ENCODE data around the gene COX18. TPM values are rescaled to one million over a fixed set of nuclear protein-coding genes. Genes with fewer than 3 reads are reported as not detected.

COX18 gene
- total and polyA plus RNA-seq, 2 experiments from 2014 or later = 5.4 to 28.9 TPM

DNA sequence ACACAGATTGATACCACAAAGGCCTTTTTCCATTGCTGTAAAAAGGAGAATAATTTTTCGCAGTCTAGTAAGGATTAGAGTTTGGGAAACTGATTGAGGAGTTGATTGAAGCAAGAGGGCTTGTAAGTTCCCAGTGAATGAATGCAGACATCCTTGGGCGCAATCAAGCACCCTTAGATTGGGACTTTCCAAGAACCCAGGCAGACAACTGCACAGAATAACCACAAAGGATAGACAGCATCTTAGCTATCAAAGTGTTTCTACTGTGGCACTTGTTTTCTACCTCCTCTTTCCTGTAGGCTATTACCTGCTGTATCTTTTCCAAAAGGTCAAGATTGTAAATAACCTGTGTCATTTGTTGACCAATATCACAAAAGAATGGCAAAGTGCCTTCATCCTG is 2.6 kb downstream of the COX18 start:
- H3K4me3 ChIP-seq = no peak overlapping the region
- H3K27me3 ChIP-seq = no peaks in the 10 kb centered on the region
- peaks cover 4% of the 10 kb centered on the region for H3K4me1 ChIP-seq (ENCODE audit: insufficient read depth)
- H3K9me2 ChIP-seq (replicated peaks; ENCODE audit: insufficient read depth) = no peaks in the 10 kb centered on the region
- H3K79me2 ChIP-seq = peaks cover 33% of the 10 kb centered on the region
- WGBS (ENCODE audit: low lambda C conversion rate, missing lambda C conversion rate) = 99% methylated on average over 2 of the region's 2 CpGs
- DNase-seq (ENCODE audit: low spot score) = no peak
- H2AFZ ChIP-seq = no peak overlapping the region
- no peak for TF ChIP-seq EZH2 (IDR thresholded peaks at IDR 0.05; ENCODE audit: borderline replicate concordance)
- TF ChIP-seq, protein P1, sequence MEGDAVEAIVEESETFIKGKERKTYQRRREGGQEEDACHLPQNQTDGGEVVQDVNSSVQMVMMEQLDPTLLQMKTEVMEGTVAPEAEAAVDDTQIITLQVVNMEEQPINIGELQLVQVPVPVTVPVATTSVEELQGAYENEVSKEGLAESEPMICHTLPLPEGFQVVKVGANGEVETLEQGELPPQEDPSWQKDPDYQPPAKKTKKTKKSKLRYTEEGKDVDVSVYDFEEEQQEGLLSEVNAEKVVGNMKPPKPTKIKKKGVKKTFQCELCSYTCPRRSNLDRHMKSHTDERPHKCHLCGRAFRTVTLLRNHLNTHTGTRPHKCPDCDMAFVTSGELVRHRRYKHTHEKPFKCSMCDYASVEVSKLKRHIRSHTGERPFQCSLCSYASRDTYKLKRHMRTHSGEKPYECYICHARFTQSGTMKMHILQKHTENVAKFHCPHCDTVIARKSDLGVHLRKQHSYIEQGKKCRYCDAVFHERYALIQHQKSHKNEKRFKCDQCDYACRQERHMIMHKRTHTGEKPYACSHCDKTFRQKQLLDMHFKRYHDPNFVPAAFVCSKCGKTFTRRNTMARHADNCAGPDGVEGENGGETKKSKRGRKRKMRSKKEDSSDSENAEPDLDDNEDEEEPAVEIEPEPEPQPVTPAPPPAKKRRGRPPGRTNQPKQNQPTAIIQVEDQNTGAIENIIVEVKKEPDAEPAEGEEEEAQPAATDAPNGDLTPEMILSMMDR (IDR thresholded peaks at IDR 0.05; ENCODE audit: poor library complexity) = no peak
- no peak for TF ChIP-seq EZH2phosphoT487 (IDR thresholded peaks at IDR 0.05; ENCODE audit: low read depth, severe bottlenecking, unreplicated experiment)
- no peaks in the 10 kb centered on the region for H4K20me1 ChIP-seq (ENCODE audit: insufficient read depth, poor library complexity, severe bottlenecking)
- H3K36me3 ChIP-seq (replicated peaks; ENCODE audit: insufficient read depth, low read depth) = no peaks in the 10 kb centered on the region
- no peaks in the 10 kb centered on the region for H3K9me3 ChIP-seq (ENCODE audit: low read depth)
- H3K27ac ChIP-seq = no peak overlapping the region
- H3K4me2 ChIP-seq = peak overlapping the region; percentile 23

DNA sequence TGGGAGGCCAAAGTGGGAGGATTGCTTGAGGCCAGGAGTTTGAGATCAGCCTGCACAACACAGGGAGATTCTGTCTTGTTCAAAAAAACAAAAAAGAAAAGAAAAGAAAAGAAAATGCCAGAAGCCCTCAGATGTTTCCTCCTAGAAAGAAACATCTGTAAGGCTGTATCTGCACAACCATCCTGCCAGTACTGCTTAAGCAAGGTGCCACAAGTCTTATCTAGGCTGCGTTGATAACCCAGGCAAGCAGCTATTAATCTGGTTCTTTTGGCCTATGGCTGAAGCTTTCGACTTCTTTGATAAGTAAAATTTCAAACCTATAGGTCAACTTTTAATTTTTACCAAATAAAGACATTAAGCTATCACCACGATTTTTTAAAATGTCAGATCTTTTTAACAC is 3.1 kb downstream of the COX18 start:
- H3K27ac ChIP-seq = no peak overlapping the region
- no peak for DNase-seq (ENCODE audit: low spot score)
- no peaks in the 10 kb centered on the region for H3K9me3 ChIP-seq (ENCODE audit: low read depth)
- no peak overlapping the region for H3K4me2 ChIP-seq
- H3K4me3 ChIP-seq = no peak overlapping the region
- H2AFZ ChIP-seq = no peak overlapping the region
- no peak for TF ChIP-seq EZH2phosphoT487 (IDR thresholded peaks at IDR 0.05; ENCODE audit: low read depth, severe bottlenecking, unreplicated experiment)
- TF ChIP-seq, protein P1 (IDR thresholded peaks at IDR 0.05; ENCODE audit: poor library complexity) = no peak
- no peak for TF ChIP-seq EZH2 (IDR thresholded peaks at IDR 0.05; ENCODE audit: borderline replicate concordance)
- H3K9me2 ChIP-seq (replicated peaks; ENCODE audit: insufficient read depth) = no peaks in the 10 kb centered on the region
- WGBS (ENCODE audit: low lambda C conversion rate, missing lambda C conversion rate) = 81% methylated on average over 3 of the region's 3 CpGs
- no peaks in the 10 kb centered on the region for H4K20me1 ChIP-seq (ENCODE audit: insufficient read depth, poor library complexity, severe bottlenecking)
- H3K79me2 ChIP-seq = peaks cover 33% of the 10 kb centered on the region
- no peaks in the 10 kb centered on the region for H3K27me3 ChIP-seq
- H3K4me1 ChIP-seq (ENCODE audit: insufficient read depth) = peaks cover 4% of the 10 kb centered on the region
- no peaks in the 10 kb centered on the region for H3K36me3 ChIP-seq (replicated peaks; ENCODE audit: insufficient read depth, low read depth)

DNA sequence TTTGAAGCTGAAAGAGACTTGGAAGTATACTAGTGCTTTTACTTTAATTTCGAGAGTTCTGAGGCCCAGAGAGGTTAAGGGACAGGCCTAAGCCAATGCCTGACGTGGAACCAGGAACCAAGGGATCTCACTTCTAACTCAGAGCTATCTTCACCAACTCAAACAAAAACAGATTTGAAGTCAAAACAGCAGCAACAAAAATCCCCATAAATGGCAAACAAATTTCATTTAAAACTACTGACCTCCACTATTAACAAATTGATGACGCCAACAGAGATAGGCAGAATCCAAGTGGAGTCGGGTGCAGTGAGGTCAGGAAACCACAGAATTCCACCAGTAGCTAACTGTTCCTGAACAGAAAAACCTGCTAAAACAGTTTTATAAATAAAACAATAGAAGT is 5.0 kb downstream of the COX18 start:
- no peak overlapping the region for H3K4me3 ChIP-seq
- no peaks in the 10 kb centered on the region for H4K20me1 ChIP-seq (ENCODE audit: insufficient read depth, poor library complexity, severe bottlenecking)
- no peaks in the 10 kb centered on the region for H3K27me3 ChIP-seq
- DNase-seq (ENCODE audit: low spot score) = no peak
- no peak overlapping the region for H3K4me2 ChIP-seq
- H3K9me3 ChIP-seq (ENCODE audit: low read depth) = no peaks in the 10 kb centered on the region
- TF ChIP-seq EZH2 (IDR thresholded peaks at IDR 0.05; ENCODE audit: borderline replicate concordance) (no peak), EZH2phosphoT487 (IDR thresholded peaks at IDR 0.05; ENCODE audit: low read depth, severe bottlenecking, unreplicated experiment) (no peak)
- TF ChIP-seq, protein P1 (IDR thresholded peaks at IDR 0.05; ENCODE audit: poor library complexity) = no peak
- no peaks in the 10 kb centered on the region for H3K9me2 ChIP-seq (replicated peaks; ENCODE audit: insufficient read depth)
- H3K4me1 ChIP-seq (ENCODE audit: insufficient read depth) = peaks cover 4% of the 10 kb centered on the region
- H2AFZ ChIP-seq = no peak overlapping the region
- 82% methylated on average over 4 of the region's 4 CpGs for WGBS (ENCODE audit: low lambda C conversion rate, missing lambda C conversion rate)
- no peaks in the 10 kb centered on the region for H3K36me3 ChIP-seq (replicated peaks; ENCODE audit: insufficient read depth, low read depth)
- H3K27ac ChIP-seq = no peak overlapping the region
- H3K79me2 ChIP-seq = peaks cover 33% of the 10 kb centered on the region

All from hepatocyte (in vitro differentiated cells).